Lower leg skin (tissue), 4 donors: ENCODE measurements around the gene MIDN. TPM values are rescaled to one million over a fixed set of nuclear protein-coding genes. Genes with fewer than 3 reads are reported as not detected.
A peak's percentile ranks its signal among the peaks of the same experiment; 100 is the strongest.

Experiments used
- DNase-seq, 2 donors: peaks; one replicate each; pipeline ENCODE4 v3.0.0-alpha.2; 2019; ENCODE audit warnings: low spot score in 2 of 2
- H3K4me3 ChIP-seq: fragments of 200-600 bp; sonication (generic); 2 replicates; pipeline ENCODE4 v1.5.1; 2017; ENCODE audit warnings: mild to moderate bottlenecking, low read depth; ENCODE audit not compliant: poor library complexity, severe bottlenecking
- CTCF ChIP-seq, 3 donors: fragments of 450-650 bp; IDR thresholded peaks; one replicate each; pipeline ENCODE4 v1.5.1; 2016; ENCODE audit warnings: antibody characterized with exemption in 3 of 3, mild to moderate bottlenecking in 3 of 3, moderate library complexity in 2 of 3
- POLR2A ChIP-seq, 2 donors: fragments of 450-650 bp; IDR thresholded peaks; one replicate each; pipeline ENCODE4 v1.6.1; 2016 to 2017; ENCODE audit warnings: antibody characterized with exemption in 2 of 2, mild to moderate bottlenecking in 1 of 2, moderate library complexity in 1 of 2
- WGBS, 2 donors: methylation state at CpG; one replicate each; pipeline ENCODE4 v1.1.5; 2018; 5-methylcytosine and 5-hydroxymethylcytosine counted together
- intact Hi-C: fragments of 100-400 bp; cut with DNase I; formaldehyde crosslinking; loops from one replicate; pipeline ENCODE4 v1.15.0; 2023; ENCODE audit warnings: low total_unique reads
- total RNA-seq, 4 donors: library from RNA; depleted of rRNA; stranded (reverse); fragments of >200 nt; gene quantifications; one replicate each; pipeline ENCODE4 v1.1.0, GENCODE V29; 2016

MIDN gene
- total RNA-seq, 4 donors from 2014 or later, result 59.7 to 119 (median 78.7) TPM

- DNase-seq, result peak in 1 of 2 donors; percentile 96
- intact Hi-C loops, result loop anchor here (2.0 to 5.0 kb wide), 2 partner anchors 22 to 165 kb away; partner anchors contain the start of gene GPX4
- H3K4me3 ChIP-seq, result no peak overlapping the region
- TF ChIP-seq CTCF (IDR thresholded peaks at IDR 0.05) (peak in 1 of 3 donors; percentile 94), POLR2A (IDR thresholded peaks at IDR 0.05) (no peak)
- WGBS, 2 donors, result 0 to 1% methylated on average over 30 to 47 of the region's 59 CpGs
Observed at GRCh38 chr19:1266916-1267476, 18.6 kb downstream of the MIDN start.

DNA sequence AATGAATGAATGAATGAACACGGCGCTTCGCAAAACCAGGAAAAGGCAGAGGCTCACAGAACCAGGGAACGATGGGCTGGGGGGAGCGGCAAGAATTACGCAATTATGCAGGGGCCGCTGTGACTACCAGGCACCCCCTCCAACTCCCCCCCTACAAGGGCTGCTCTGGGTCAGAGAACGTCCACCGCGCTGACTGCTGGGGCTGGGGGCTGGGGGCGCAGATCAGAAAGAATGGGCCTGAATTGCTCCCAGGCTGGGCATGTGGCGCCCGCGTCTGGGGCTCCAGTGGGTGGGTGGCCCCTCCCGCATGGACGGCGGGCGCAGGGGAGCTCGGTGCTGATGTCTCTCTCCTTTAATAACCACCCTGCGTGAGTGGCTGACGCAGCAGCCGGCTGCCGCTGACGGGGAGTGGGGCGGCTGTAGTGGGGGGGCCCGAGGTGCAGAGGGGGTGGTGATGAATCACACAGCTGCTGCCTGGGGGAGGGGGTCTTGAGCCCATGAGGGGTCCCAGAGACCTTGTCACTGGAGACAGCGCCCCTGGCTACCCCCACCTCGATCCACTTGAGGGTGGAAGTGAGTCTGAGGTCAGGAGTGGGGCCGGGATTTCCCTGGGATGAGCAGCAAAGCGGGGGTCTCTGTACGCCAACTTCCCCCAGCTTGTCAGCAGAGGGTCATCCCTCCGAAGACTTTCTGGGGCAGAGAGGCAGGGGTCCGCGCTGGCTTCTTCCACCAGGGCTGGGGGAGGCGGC lies 19.3 kb downstream of the MIDN start:
- TF ChIP-seq POLR2A (IDR thresholded peaks at IDR 0.05), result no peak
- no peak for TF ChIP-seq CTCF (IDR thresholded peaks at IDR 0.05)
- peak in 1 of 2 donors; percentile 90 for DNase-seq
- H3K4me3 ChIP-seq, result no peak overlapping the region
- 24 to 25% methylated on average over 32 to 35 of the region's 35 CpGs for WGBS, 2 donors
- intact Hi-C loops, result loop anchor here (2.0 to 5.0 kb wide), 2 partner anchors 23 to 165 kb away; partner anchors contain the start of gene GPX4

DNA sequence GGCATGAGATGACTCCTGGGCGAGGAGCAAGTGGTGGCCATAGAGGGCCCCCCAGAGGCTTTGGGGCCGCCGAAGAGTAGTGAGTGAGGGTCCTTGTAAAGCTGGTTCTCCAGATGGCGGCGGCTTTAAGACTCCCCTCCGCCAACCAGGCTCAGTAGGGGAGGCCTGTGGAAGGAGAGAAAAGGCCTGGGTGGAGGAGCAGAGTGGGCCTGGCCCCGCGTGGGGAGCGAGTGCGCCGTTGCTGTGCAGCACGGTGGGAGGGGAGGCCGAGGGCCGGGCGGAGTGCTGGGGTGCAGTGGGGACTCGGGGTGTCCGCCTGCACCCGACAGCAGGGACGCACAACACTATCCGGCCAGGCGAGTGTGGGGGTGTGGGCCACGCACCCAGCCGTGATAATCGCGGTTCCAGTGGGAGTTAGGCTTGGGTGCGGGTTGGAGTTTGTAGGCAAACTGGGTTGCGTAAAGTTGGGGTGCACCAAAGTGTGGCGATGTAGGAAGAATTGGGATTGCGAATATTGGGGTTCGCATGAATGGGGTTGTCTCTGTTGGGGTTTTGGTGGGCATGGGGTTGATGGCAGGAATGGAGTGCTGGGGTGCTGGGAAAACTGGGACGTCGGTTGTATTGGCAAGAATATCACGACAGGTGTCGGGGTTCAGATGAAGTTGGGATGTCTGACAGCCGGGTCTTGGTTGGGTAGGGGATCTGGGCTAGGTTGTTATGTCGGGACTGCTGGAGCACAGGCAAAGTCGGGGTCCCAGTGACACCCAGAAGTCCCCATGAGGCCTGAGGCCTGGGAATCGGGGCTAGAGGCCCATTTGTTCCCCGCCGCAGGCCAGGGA lies 20.1 kb downstream of the MIDN start:
- 45 to 51% methylated on average over 35 to 40 of the region's 40 CpGs for WGBS, 2 donors
- DNase-seq, result no peak
- TF ChIP-seq POLR2A (IDR thresholded peaks at IDR 0.05) (no peak), CTCF (IDR thresholded peaks at IDR 0.05) (no peak)

GRCh38 chr19:1269065-1269477 lies 20.7 kb downstream of the MIDN start, which contains the start of gene CIRBP:
Gene CIRBP, plus strand, starts transcription at chr19:1269332. Its CDS starts 1,602 bp downstream, at chr19:1270934.
- peak; percentile 100 for DNase-seq
- TF ChIP-seq POLR2A (IDR thresholded peaks at IDR 0.05) (peak in 1 of 2 donors; percentile 97), CTCF (IDR thresholded peaks at IDR 0.05) (no peak)
- peak within 1 kb of the TSS; percentile 58 for H3K4me3 ChIP-seq
- intact Hi-C loops, result loop anchor here (5.0 kb wide), 1 partner anchor 167 kb away; the partner anchor contains the start of gene GPX4
- WGBS, 2 donors, result 0 to 1% methylated on average over 36 to 38 of the region's 50 CpGs

More for the DNA sequence above, 20.1 kb downstream of the MIDN start:
- intact Hi-C loops, result loop anchor here (5.0 kb wide), 1 partner anchor 166 kb away; the partner anchor contains the start of gene GPX4
- no peak overlapping the region for H3K4me3 ChIP-seq

- peak overlapping the region; percentile 58 for H3K4me3 ChIP-seq
- peak; percentile 82 to 97 for DNase-seq
- TF ChIP-seq POLR2A (IDR thresholded peaks at IDR 0.05), result no peak
- no peak for TF ChIP-seq CTCF (IDR thresholded peaks at IDR 0.05)
- intact Hi-C loops, result loop anchor here (5.0 kb wide), 1 partner anchor 167 kb away; the partner anchor contains the start of gene GPX4
- 0% methylated on average over 40 to 53 of the region's 64 CpGs for WGBS, 2 donors
Observed at GRCh38 chr19:1269478-1270212, 21.3 kb downstream of the MIDN start.
